Dendritic cell treated with granulocyte-macrophage colony-stimulating factor and Interleukin-4, amounts not matched to agents 40 ng/mL and 50 ng/mL, for 4 days (primary cell): ENCODE measurements around the gene ASXL1.
"Not testable (repeated sequence)": the region's sequence is repeated elsewhere in the genome, so short reads cannot be mapped to it uniquely, and the experiment has no call there.

Experiments
- H3K27ac Mint-ChIP-seq: one replicate; pipeline ENCODE4 v1.8.0; 2022; ENCODE audit warnings: mild to moderate bottlenecking, mixed read lengths
- H3K27me3 Mint-ChIP-seq: one replicate; pipeline ENCODE4 v1.8.0; 2022; ENCODE audit warnings: mild to moderate bottlenecking, mixed read lengths
- H3K36me3 Mint-ChIP-seq: one replicate; pipeline ENCODE4 v1.8.0; 2022; ENCODE audit warnings: low read depth, mixed read lengths
- H3K4me1 Mint-ChIP-seq: one replicate; pipeline ENCODE4 v1.8.0; 2022; ENCODE audit warnings: low read depth, mixed read lengths
- H3K4me3 Mint-ChIP-seq: one replicate; pipeline ENCODE4 v1.8.0; 2022; ENCODE audit warnings: mild to moderate bottlenecking, moderate library complexity, mixed read lengths
- H3K9me3 Mint-ChIP-seq: one replicate; pipeline ENCODE4 v1.8.0; 2022; ENCODE audit warnings: mixed read lengths
- intact Hi-C: fragments of 100-400 bp; cut with micrococcal nuclease; formaldehyde crosslinking; loops from one replicate; pipeline ENCODE4 v1.15.0; 2022

The ASXL1 gene

DNA sequence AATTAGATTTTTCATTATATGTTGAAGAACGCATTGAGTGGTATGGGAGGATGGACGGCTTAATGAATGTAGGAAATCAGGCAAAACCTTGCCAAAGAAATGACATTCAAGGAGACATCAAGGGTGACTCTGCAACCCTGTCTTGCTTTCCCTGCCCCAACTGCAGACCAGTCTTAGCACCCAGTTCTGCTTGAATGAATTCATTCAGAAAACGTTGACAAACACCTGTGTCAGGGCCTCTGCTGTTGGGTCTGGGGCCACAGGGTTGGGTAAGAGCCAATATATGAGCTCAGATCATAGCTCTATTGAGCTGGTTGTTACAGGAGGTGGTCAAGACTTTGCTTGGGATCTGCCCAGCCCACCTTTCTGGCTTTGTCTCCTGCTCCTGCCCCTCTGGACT is 7.7 kb upstream of the ASXL1 start:
- Mint-ChIP-seq H3K36me3 (no peaks in the 10 kb centered on the region), H3K4me3 (no peak overlapping the region), H3K9me3 (peaks cover 9% of the 10 kb centered on the region), H3K4me1 (peaks cover 18% of the 10 kb centered on the region), H3K27me3 (no peaks in the 10 kb centered on the region), H3K27ac (peak overlapping the region; percentile 26)
- intact Hi-C loops: no loop called here

DNA sequence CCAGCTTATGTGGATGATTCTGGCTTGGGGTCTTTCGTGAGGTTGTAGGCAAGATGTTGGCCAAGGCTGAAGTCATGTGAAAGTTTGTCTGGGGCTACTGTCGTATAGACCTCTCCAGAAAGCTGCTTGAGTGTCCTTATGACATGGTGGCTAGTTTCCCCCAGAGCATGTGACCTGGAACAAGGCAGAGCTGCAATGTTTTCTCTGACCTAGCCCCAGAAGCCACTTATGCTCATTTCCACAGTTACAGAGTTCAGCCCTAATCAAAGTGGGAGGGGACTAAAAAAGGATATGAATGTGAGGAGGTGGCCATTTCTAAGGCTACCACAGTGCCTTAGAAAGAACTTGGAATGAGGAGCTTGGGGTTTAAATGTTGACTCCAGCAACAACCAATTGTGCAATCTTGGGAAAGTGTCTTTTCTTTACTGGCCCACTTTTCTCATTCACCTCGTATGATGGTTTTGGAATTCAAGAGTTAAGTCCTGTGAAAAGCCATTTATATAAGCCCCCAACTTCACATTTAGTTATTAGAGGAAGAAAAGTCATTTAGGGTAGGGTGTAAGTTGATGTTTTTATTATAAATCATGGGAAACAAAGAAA is 5.9 kb upstream of the ASXL1 start:
- Mint-ChIP-seq H3K27ac (no peak overlapping the region), H3K36me3 (no peaks in the 10 kb centered on the region), H3K9me3 (peaks cover 9% of the 10 kb centered on the region), H3K27me3 (no peaks in the 10 kb centered on the region), H3K4me3 (no peak overlapping the region), H3K4me1 (peaks cover 26% of the 10 kb centered on the region)
- intact Hi-C loops: no loop called here

DNA sequence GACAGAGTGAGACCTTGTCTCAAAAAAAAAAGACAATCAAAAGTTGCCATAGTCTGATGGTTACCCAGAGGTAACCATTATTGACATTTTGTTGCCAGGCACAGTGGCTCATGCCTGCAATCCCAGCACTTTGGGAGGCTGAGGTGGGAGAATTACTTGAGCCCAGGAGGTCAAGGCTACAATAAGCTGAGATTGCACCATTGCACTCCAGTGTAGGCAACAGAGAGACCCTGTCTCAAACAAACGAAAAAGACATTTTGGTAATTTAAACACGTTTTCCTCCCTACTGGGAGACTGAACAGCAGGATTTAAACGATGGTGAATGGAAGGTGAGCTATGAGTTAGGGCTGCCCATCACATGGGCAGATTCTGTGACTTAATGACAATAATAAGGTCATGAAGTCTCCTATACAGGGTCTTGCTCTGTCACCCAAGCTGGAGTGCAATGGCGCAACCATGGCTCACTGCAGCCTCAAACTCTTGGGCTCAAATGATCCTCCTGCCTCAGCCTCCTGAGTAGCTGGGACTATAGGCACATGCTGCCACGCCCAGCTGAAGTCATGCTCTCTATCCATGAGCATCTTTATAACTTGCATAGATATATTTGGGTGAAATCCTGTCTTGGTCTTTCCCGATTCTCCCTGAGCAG is 4.2 kb upstream of the ASXL1 start:
- Mint-ChIP-seq H3K36me3 (peaks cover 10% of the 10 kb centered on the region), H3K27ac (no peak overlapping the region), H3K9me3 (peaks cover 9% of the 10 kb centered on the region), H3K4me3 (no peak overlapping the region), H3K4me1 (peaks cover 30% of the 10 kb centered on the region), H3K27me3 (no peaks in the 10 kb centered on the region)
- intact Hi-C loops: no loop called here

DNA sequence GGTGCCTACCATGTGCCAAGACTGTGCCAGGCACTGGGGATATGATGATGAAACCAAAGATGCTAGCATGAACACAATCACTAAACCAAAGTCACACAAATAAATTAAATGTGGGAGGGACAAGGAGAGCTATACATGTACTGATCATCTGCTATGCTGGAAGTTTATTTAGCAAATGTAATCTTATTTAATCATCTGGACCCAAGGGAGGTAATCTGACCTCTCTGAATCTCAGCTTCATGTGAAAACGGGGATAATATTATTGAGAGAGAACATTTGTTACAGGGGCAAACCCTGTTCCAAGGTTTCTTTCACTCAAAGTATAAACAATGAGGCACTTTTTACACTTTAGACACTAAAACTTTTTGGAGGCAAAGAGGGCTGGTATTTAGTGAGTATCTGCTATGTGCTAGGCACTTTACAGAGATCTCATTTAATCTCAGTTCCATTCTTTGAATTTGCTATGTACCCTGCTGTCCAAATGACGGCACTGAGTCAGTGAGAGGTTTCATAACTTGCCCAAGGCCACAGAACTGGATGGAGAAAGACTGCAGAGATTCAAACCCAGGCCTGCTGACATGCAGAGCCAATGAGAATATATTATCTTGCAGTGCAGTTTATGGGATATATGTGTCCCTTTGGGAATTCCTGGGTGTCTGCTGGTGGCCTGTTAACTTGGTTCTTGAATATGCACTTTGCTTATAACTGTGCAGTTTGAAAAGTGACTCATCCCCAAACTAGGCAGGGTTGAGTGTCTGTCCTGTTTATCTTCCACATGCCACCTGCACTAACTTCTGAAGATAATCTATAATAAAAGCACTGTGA is 3.3 kb upstream of the ASXL1 start:
- Mint-ChIP-seq H3K4me3 (no peak overlapping the region), H3K9me3 (peaks cover 2% of the 10 kb centered on the region), H3K4me1 (peaks cover 29% of the 10 kb centered on the region), H3K36me3 (peaks cover 16% of the 10 kb centered on the region), H3K27me3 (no peaks in the 10 kb centered on the region), H3K27ac (no peak overlapping the region)
- intact Hi-C loops: no loop called here

DNA sequence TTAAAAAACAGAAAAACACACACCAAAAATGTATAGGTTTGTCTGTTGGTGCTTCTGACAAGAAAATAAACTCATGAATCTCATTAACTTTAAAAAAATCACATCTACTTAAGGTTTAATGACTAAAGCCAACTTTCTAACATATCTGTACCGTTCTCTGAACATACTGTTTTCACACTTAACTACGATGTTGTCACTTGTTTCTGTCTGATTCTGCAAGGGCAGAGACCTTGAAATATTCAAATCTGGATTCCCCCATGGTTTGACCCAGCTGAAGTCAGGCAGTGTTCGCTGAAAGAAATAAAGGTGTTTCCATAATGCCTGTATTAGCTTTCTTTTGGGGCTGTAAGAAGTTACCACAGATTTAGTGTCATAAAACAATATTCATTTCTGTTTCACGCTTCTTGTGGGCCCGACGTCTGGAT is 2.7 kb upstream of the ASXL1 start:
- H3K27ac Mint-ChIP-seq: no peak overlapping the region

DNA sequence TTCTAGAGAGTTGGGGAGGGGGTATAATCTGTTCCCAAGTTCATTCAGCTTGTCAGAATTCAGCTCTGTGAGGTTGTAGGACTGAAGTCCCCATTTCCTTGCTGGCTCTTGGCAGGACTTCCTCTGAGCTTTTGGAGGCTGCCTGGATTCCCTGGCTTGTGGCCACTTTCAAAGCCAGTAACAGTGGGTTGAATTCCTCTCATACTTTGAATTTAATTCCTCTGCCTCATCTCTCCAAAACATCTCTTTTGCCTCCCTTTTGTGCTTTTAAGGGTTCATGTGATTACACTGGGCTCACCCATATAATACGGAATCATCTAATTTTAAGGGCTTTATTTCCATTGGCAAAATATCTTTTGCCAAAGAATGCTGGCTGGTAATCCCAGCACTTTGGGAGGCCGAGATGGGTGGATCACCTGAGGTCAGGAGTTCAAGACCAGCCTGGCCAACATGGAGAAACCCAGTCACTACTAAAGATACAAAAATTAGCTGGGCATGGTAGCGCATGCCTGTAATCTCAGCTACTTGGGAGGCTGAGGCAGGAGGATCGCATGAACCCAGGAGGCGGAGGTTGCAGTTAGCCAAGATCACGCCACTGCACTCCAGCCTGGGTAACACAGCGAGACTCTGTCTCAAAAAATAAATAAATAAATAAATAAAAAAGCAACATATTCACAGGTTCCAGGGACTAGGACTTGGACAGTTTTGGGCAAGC is 2.1 kb upstream of the ASXL1 start:
- H3K27me3 Mint-ChIP-seq, H3K9me3 Mint-ChIP-seq, H3K4me3 Mint-ChIP-seq, intact Hi-C loops: not testable (repeated sequence)
- H3K36me3 Mint-ChIP-seq: peaks cover 16% of the 10 kb centered on the region
- peaks cover 41% of the 10 kb centered on the region for H3K4me1 Mint-ChIP-seq
- peak overlapping the region; percentile 98 for H3K27ac Mint-ChIP-seq

More for the DNA sequence above, 2.7 kb upstream of the ASXL1 start:
- Mint-ChIP-seq H3K4me3 (no peak overlapping the region), H3K9me3 (no peaks in the 10 kb centered on the region), H3K4me1 (peaks cover 34% of the 10 kb centered on the region), H3K27me3 (no peaks in the 10 kb centered on the region), H3K36me3 (peaks cover 16% of the 10 kb centered on the region)
- intact Hi-C loops: no loop called here

DNA sequence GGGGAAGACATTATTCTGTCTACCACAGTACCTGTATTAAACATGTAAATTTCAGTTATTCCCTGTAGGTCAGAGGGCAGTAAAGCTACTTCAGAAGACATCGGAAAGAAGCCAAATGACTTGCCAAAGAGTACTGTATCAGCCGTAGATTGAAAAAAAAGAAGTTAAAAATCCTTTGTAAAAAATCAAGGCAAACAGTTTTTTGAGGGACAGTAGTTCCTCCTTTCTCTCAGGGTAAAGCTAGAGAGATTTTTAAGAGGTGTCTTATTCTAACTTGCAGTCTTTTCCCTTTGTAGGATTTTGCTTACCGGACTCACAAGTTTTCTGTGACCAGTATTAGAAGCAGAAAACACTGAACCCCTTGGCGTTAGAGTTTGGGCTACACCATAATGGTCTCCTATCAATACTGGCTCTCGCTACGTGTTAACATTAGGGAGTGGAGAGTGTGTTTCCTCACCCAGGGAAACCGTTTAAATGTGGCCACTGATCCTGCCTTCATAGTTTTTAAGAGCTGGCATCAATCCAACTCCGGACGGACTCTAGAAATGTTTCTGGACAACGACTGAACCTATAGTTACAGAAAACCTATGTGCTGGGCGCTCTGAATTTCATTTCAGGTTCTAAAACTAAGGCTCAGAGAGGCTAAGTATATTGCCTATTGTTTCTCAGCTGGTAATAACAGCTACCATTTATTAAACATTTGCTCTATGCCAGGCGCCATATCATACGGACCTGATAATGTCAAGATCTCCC is 1.3 kb upstream of the ASXL1 start:
- peak overlapping the region; percentile 98 for H3K27ac Mint-ChIP-seq
- intact Hi-C loops: no loop called here
- peaks cover 45% of the 10 kb centered on the region for H3K4me1 Mint-ChIP-seq
- H3K4me3 Mint-ChIP-seq: peak overlapping the region; percentile 99
- no peaks in the 10 kb centered on the region for H3K27me3 Mint-ChIP-seq
- H3K36me3 Mint-ChIP-seq: peaks cover 22% of the 10 kb centered on the region
- H3K9me3 Mint-ChIP-seq: no peaks in the 10 kb centered on the region

DNA sequence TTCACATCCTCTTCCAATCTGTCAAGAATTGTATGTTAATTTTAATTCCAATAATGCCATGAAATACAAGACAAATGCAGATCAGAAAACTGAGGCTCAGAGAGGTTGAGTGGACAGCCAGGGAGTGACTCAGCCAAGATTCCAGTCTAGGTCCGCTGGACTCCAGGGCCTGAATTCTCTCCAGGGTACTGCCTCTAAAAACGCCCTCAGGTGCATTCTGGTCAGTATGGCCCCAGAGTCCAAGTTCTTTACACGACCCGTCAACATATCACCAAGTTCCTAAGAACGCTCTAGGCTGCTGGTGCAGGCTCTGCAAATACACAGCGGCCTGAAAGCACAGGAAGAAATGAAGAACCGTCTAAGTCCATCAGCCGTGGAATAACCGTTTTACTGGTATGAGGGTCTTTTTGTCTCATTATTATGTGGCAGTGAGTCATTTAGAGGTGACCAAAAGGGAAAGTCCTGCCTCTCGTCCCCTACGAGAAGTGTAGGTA is 709 bp upstream of the ASXL1 start:
- Mint-ChIP-seq H3K27me3 (no peaks in the 10 kb centered on the region), H3K36me3 (peaks cover 28% of the 10 kb centered on the region), H3K27ac (peak overlapping the region; percentile 98), H3K9me3 (no peaks in the 10 kb centered on the region), H3K4me3 (peak overlapping the region; percentile 99), H3K4me1 (peaks cover 46% of the 10 kb centered on the region)
- intact Hi-C loops: no loop called here

DNA sequence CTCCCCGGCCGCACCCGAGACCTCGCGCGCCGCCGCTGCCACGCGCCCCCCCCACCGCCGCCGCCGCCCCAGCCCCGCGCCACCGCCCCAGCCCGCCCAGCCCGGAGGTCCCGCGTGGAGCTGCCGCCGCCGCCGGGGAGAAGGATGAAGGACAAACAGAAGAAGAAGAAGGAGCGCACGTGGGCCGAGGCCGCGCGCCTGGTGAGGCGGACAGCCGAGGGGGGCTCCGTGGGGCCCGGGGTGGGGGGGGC is 426 bp downstream of the ASXL1 start:
- H3K36me3 Mint-ChIP-seq: peaks cover 28% of the 10 kb centered on the region
- H3K27ac Mint-ChIP-seq: peak overlapping the region; percentile 98
- intact Hi-C loops: loop anchor here (2.0 kb wide), 1 partner anchor 152 kb away; the partner anchor contains the start of genes PLAGL2 and POFUT1
- no peaks in the 10 kb centered on the region for H3K9me3 Mint-ChIP-seq
- H3K4me3 Mint-ChIP-seq: peak overlapping the region; percentile 99
- H3K4me1 Mint-ChIP-seq: peaks cover 52% of the 10 kb centered on the region
- H3K27me3 Mint-ChIP-seq: no peaks in the 10 kb centered on the region

DNA sequence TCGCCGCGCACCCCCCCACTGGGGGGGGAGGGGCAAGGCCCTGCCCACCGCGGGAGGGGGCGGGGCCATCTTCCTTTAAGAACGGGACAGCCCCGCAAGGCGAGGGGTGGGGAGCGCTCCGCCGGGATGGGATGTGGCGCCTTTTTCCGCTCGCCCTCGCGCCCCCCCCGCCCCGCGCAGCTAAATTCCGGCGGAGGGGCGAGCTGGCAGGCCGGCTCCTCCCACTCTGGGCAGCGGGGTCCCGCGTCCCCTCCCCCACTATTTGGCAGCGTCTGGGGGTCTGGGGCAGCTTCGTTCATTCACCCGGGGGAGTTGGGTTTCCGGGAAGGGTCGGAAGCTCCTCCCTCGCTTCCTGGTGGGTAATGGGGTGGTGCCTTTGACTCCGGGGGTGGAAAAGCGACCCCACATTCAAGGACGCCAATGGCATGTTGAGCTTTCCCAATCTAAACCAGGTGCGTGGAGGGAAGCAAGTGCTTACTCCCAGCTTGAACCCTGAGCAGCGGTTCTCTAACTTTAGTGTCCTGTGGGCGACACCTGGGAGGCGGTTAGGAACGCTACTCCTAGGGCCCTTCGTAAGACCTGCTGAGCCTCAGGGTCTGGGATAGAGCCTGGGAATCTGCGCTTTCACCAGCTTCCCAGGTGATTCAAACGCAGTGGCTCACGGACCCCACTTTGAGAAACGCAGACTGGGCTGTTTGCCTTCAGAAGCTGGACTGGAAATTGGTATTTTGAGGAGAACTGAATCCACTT is 927 bp downstream of the ASXL1 start:
- Mint-ChIP-seq H3K4me3 (peak overlapping the region; percentile 99), H3K4me1 (peaks cover 54% of the 10 kb centered on the region), H3K27me3 (no peaks in the 10 kb centered on the region), H3K36me3 (peaks cover 28% of the 10 kb centered on the region), H3K9me3 (no peaks in the 10 kb centered on the region), H3K27ac (peak overlapping the region; percentile 82)
- intact Hi-C loops: loop anchor here (2.0 kb wide), 1 partner anchor 152 kb away; the partner anchor contains the start of genes PLAGL2 and POFUT1

DNA sequence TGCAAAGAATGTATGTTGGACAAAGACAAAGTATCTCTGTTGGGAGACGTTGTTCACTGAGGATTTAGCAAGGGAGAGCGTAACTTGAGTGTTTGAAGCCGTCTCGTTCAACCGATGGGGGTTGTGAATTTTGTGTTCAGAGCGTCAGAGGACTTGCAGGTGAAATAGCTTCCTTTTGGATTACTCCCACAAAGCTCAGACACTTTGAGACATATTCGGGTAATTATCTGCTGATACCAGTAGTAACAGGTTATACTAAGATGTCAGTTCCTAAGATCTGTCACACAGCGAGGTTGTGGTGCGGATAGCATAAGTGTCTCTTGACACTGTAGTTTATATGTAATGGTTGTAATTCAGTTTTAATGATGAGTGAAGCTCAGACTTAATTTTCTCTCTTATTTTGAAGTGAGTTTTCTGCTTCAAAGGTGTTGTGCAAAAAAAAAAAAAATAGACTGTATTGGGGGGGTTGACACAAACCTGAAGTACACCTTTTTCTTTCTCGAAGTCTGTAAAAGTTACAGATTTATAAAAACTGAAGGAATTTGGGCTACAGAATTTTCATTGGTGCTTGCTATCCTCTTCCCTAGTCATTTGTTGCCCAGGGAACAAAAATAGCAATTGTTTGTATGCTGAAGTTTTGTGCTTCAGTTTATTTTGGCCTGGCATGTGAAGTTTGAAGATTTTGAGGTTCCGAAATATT is 1.7 kb downstream of the ASXL1 start:
- peaks cover 58% of the 10 kb centered on the region for H3K4me1 Mint-ChIP-seq
- H3K4me3 Mint-ChIP-seq: peak overlapping the region; percentile 99
- intact Hi-C loops: loop anchor here (2.0 kb wide), 1 partner anchor 153 kb away; the partner anchor contains the start of genes PLAGL2 and POFUT1
- H3K27me3 Mint-ChIP-seq: no peaks in the 10 kb centered on the region
- no peaks in the 10 kb centered on the region for H3K9me3 Mint-ChIP-seq
- peaks cover 28% of the 10 kb centered on the region for H3K36me3 Mint-ChIP-seq
- peak overlapping the region; percentile 82 for H3K27ac Mint-ChIP-seq

DNA sequence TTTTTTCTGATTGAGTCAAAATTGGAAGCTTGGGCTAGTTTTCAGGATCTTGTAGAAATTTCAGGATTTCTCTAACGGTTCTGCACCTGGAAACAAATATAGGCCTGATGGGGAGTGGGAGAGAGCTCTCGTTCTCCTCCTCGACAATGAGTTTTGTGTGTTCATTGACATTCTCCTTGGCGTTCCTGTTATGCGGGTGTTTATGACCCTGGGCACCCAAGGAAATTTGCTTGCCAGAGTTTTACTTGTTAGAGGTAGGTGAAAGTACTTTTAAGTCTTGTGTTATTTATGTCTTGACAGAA is 2.2 kb downstream of the ASXL1 start:
- Mint-ChIP-seq H3K4me1 (peaks cover 61% of the 10 kb centered on the region), H3K9me3 (no peaks in the 10 kb centered on the region), H3K27ac (no peak overlapping the region), H3K4me3 (no peak overlapping the region), H3K36me3 (peaks cover 28% of the 10 kb centered on the region), H3K27me3 (no peaks in the 10 kb centered on the region)
- intact Hi-C loops: no loop called here
